GM23338 (cell line): ENCODE results near the gene ASPHD2. TPM values are rescaled to one million over a fixed set of nuclear protein-coding genes. Genes with fewer than 3 reads are reported as not detected.

ENCODE experiments used
- ATAC-seq: fragments of 200-7000 bp; cut with Tn5 transposase; 3 replicates; pipeline ENCODE4 v1.9.1; 2020
- DNase-seq: peaks from one replicate; pipeline ENCODE4 v3.0.0-alpha.2; 2015; ENCODE audit warnings: low spot score
- H2AFZ ChIP-seq: fragments of 200-600 bp; sonication (generic); 2 replicates; pipeline ENCODE4 v1.8.0; 2016; ENCODE audit warnings: antibody characterized with exemption, mild to moderate bottlenecking, moderate library complexity
- H3F3A ChIP-seq: fragments of 200-600 bp; sonication (generic); replicated peaks from 2 replicates; pipeline ENCODE4 v1.8.0; 2017; ENCODE audit warnings: antibody characterized with exemption, mixed run types, low read depth
- H3K27ac ChIP-seq: fragments of 200-600 bp; sonication (generic); 2 replicates; pipeline ENCODE4 v1.6.1; 2016; ENCODE audit warnings: low read depth
- H3K27me3 ChIP-seq: fragments of 200-600 bp; sonication (generic); 2 replicates; pipeline ENCODE4 v1.8.0; 2016; ENCODE audit warnings: mild to moderate bottlenecking, mixed run types, moderate library complexity; ENCODE audit not compliant: insufficient read depth
- H3K36me3 ChIP-seq: fragments of 200-600 bp; sonication (generic); 2 replicates; pipeline ENCODE4 v1.8.0; 2016; ENCODE audit warnings: mild to moderate bottlenecking; ENCODE audit not compliant: insufficient read depth
- H3K4me1 ChIP-seq: fragments of 200-600 bp; sonication (generic); 2 replicates; pipeline ENCODE4 v1.8.0; 2016; ENCODE audit warnings: mild to moderate bottlenecking, moderate library complexity; ENCODE audit not compliant: insufficient read depth
- H3K4me2 ChIP-seq: fragments of 200-600 bp; sonication (generic); 2 replicates; pipeline ENCODE4 v1.7.1; 2017; ENCODE audit warnings: mixed run types
- H3K4me3 ChIP-seq: fragments of 200-600 bp; sonication (generic); 2 replicates; pipeline ENCODE4 v1.6.1; 2016; ENCODE audit warnings: mixed run types
- H3K79me2 ChIP-seq: fragments of 200-600 bp; sonication (generic); replicated peaks from 2 replicates; pipeline ENCODE4 v1.8.0; 2017; ENCODE audit warnings: mild to moderate bottlenecking; ENCODE audit not compliant: insufficient read depth
- H3K9me2 ChIP-seq: fragments of 200-600 bp; sonication (generic); 2 replicates; pipeline ENCODE4 v1.8.0; 2017; ENCODE audit not compliant: insufficient read depth
- H4K20me1 ChIP-seq: fragments of 200-600 bp; sonication (generic); replicated peaks from 2 replicates; pipeline ENCODE4 v1.8.0; 2017; ENCODE audit warnings: mild to moderate bottlenecking; ENCODE audit not compliant: insufficient read depth
- H3K27ac Mint-ChIP-seq: 2 replicates; pipeline ENCODE4 v1.8.0; 2020; ENCODE audit warnings: inconsistent platforms, mild to moderate bottlenecking, moderate library complexity, mixed read lengths
- H3K27me3 Mint-ChIP-seq: 3 replicates; pipeline ENCODE4 v1.8.0; 2022; ENCODE audit warnings: low read depth, mild to moderate bottlenecking, moderate library complexity, mixed read lengths, inconsistent platforms; ENCODE audit not compliant: insufficient read depth, poor library complexity
- H3K36me3 Mint-ChIP-seq: 3 replicates; pipeline ENCODE4 v1.8.0; 2021; ENCODE audit warnings: low read depth, mild to moderate bottlenecking, inconsistent platforms, moderate library complexity, mixed read lengths
- H3K4me1 Mint-ChIP-seq: 3 replicates; pipeline ENCODE4 v1.8.0; 2020; ENCODE audit warnings: mild to moderate bottlenecking, inconsistent platforms, mixed read lengths
- H3K4me3 Mint-ChIP-seq: 3 replicates; pipeline ENCODE4 v1.8.0; 2021; ENCODE audit warnings: moderate library complexity, mild to moderate bottlenecking, inconsistent platforms, mixed read lengths
- H3K9me3 Mint-ChIP-seq: 3 replicates; pipeline ENCODE4 v1.8.0; 2020; ENCODE audit warnings: moderate library complexity, mild to moderate bottlenecking, inconsistent platforms, mixed read lengths
- CREB1 ChIP-seq: fragments of 250-450 bp; sonication (Bioruptor Pico); IDR thresholded peaks from 2 replicates; pipeline ENCODE4 v1.5.0; 2020; ENCODE audit warnings: low read depth, mild to moderate bottlenecking, moderate library complexity
- ETS1 ChIP-seq: IDR thresholded peaks from 2 replicates; pipeline ENCODE4 v1.6.1; 2016; ENCODE audit warnings: antibody characterized with exemption
- JUNB ChIP-seq: IDR thresholded peaks from one replicate; pipeline ENCODE4 v1.6.1; 2016; ENCODE audit warnings: antibody characterized with exemption; ENCODE audit not compliant: unreplicated experiment
- NANOG ChIP-seq: IDR thresholded peaks from 2 replicates; pipeline ENCODE4 v1.6.1; 2016; ENCODE audit warnings: antibody characterized with exemption, borderline replicate concordance
- REST ChIP-seq: IDR thresholded peaks from one replicate; pipeline ENCODE4 v1.6.1; 2018; ENCODE audit warnings: antibody characterized with exemption; ENCODE audit not compliant: unreplicated experiment
- ZNF462 ChIP-seq: fragments of 250-450 bp; sonication (Bioruptor Pico); IDR thresholded peaks from 2 replicates; pipeline ENCODE4 v1.5.0; 2020; ENCODE audit warnings: mild to moderate bottlenecking, moderate library complexity
- polyA plus RNA-seq: library from polyadenylated mRNA; unstranded; fragments of >200 nt; fragmentation: Nextera tagmentation; extraction: Ambion mirVana; gene quantifications from 2 replicates; pipeline ENCODE4 v1.2.1, GENCODE V29; 2016
- total RNA-seq: library from RNA; depleted of rRNA; stranded (reverse); fragments of >200 nt; shearing (Covaris generic); gene quantifications from 2 replicates; pipeline ENCODE4 v1.2.3, GENCODE V29; 2014

ASPHD2 gene
- total and polyA plus RNA-seq, 2 experiments from 2014 or later: 6.0 to 9.3 TPM

DNA sequence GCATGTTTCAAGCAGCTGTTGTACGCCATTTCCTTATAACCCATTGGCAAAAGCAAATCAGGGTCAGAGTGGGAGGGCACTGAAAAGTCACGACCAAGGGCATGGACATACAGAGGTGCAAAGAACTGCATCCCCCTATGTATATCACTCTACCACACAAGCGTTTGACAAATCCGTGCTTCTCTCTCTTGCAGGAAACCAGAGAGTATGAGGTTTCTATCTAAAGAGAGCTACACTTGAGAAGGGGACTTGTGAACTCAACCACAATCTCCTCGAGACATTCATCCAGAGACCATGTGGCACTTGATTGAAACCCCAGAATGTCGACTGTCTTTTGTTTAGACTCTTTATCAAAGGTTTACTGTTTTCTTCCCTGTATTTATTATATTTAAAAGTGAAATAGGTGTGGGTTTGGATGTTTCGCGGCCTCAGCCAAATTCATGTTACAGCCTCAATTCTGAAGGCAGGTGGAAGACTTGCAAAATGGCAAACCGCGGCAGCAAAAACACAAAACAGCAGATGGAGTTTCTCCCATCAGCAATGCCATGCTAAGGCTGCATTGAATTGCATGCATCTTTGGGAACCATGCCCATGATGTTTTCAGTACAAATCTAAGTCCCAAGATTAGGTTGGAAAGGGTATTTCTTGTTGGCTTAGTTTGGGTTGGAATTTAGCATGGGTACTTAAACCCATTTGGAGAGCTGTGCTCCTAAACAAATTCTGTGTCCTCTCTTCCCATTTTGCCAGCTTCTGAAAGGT, 48.8 kb upstream of the ASPHD2 start (continued):
- TF ChIP-seq ZNF462 (no peak), CREB1 (CRISPR knock-in tag) (no peak)

- H3K4me2 ChIP-seq: no peak overlapping the region
- H3K9me2 ChIP-seq: 0 out of 2 replicates have a peak, but pooled peaks cover 7% of the 10 kb centered on the region
- no peaks in the 10 kb centered on the region for H3K36me3 ChIP-seq
- no peaks in the 10 kb centered on the region for H3K27me3 ChIP-seq
- no peaks in the 10 kb centered on the region for H3K79me2 ChIP-seq
- peaks cover 9% of the 10 kb centered on the region; the same call in 1 of the 2 replicates for H3K4me1 ChIP-seq
- H3K27ac Mint-ChIP-seq: no peak overlapping the region
- no peaks in the 10 kb centered on the region for H3K36me3 Mint-ChIP-seq
- DNase-seq (no peak), ATAC-seq (no peak)
- H3K9me3 Mint-ChIP-seq: no peaks in the 10 kb centered on the region; the same call in 2 of the 3 replicates
- peaks cover 8% of the 10 kb centered on the region; the same call in 2 of the 3 replicates for H3K4me1 Mint-ChIP-seq
- no peak overlapping the region for H2AFZ ChIP-seq
- no peak overlapping the region for H3K27ac ChIP-seq
- H3K27me3 Mint-ChIP-seq: no peaks in the 10 kb centered on the region
- no peak overlapping the region for H3K4me3 ChIP-seq
- no peak overlapping the region for H3K4me3 Mint-ChIP-seq
- H3F3A ChIP-seq: no peaks in the 10 kb centered on the region
- no peaks in the 10 kb centered on the region; the same call in 1 of the 2 replicates for H4K20me1 ChIP-seq
- TF ChIP-seq REST: no peak
- TF ChIP-seq NANOG: no peak
- TF ChIP-seq JUNB: no peak
- TF ChIP-seq ETS1: no peak
These were observed 46.3 kb upstream of the ASPHD2 start for GRCh38 chr22:26382782-26383181.
